Right ventricle myocardium superior (tissue), 1 donor: ENCODE results near the gene USP25. TPM values are rescaled to one million over a fixed set of nuclear protein-coding genes. Genes with fewer than 3 reads are reported as not detected.
A peak's percentile ranks its signal among the peaks of the same experiment; 100 is the strongest.

ENCODE experiments used
- ATAC-seq: fragments of 200-7000 bp; cut with Tn5 transposase; one replicate; pipeline ENCODE4 v1.9.1; 2020; ENCODE audit warnings: mild to moderate bottlenecking; ENCODE audit not compliant: poor library complexity
- DNase-seq: peaks from one replicate; pipeline ENCODE4 v3.0.0-alpha.2; 2020
- intact Hi-C: fragments of 100-400 bp; cut with DNase I; formaldehyde crosslinking; loops from one replicate; pipeline ENCODE4 v1.11.2; 2022
- long read RNA-seq: library from polyadenylated mRNA; unstranded; transcript quantifications from one replicate; pipeline ENCODE4 v2.0.0, GENCODE V29; 2021
- total RNA-seq: library from RNA; stranded (reverse); fragmentation: NEBNext Ultra II Directional; extraction: Animal tissue kit (Norgen Biotek cat#: 25700); gene quantifications from one replicate; pipeline ENCODE4 v1.2.1, GENCODE V29; 2021
- donor health status: DM: no; HTN: yes; CAD: no; lungs with severe emphysema.

Gene USP25
- total RNA-seq: 46.0 TPM
- long read RNA-seq, full-length matches to known transcripts: 39 of 67 reads
- long read RNA-seq, partial matches to known transcripts: 6 of 67 reads
- long read RNA-seq, other reads (novel, unspliced or antisense): 22 of 67 reads

GRCh38 chr21:15729674-15730483 lies at the start of gene USP25:
TSS of gene USP25 (plus strand) at chr21:15729982. CDS start at chr21:15730394, 412 bp downstream.
- ATAC-seq (peak; percentile 98), DNase-seq (peak; percentile 95)
- intact Hi-C loops: loop anchor here (10.0 kb wide), 1 partner anchor 85 kb away; no protein-coding TSS in a partner anchor

GRCh38 chr21:15682186-15682895 lies 47.4 kb upstream of the USP25 start:
- DNase-seq (no peak), ATAC-seq (peak; percentile 43)
- intact Hi-C loops: no loop called here

- DNase-seq: no peak
- ATAC-seq: no peak
- intact Hi-C loops: no loop called here
Observed at GRCh38 chr21:15682977-15683376, 46.8 kb upstream of the USP25 start.

- ATAC-seq (peak; percentile 53), DNase-seq (no peak)
- intact Hi-C loops: no loop called here
Observed at GRCh38 chr21:15686506-15686905, 43.3 kb upstream of the USP25 start.

GRCh38 chr21:15687208-15687607 lies 42.6 kb upstream of the USP25 start:
- ATAC-seq: no peak

GRCh38 chr21:15688016-15688415 lies 41.8 kb upstream of the USP25 start:
- intact Hi-C loops: no loop called here
- ATAC-seq: no peak
- no peak for DNase-seq

More at GRCh38 chr21:15687208-15687607, 42.6 kb upstream of the USP25 start:
- no peak for DNase-seq
- intact Hi-C loops: no loop called here

GRCh38 chr21:15688809-15689208 lies 41.0 kb upstream of the USP25 start:
- DNase-seq: no peak
- intact Hi-C loops: no loop called here
- no peak for ATAC-seq

- no peak for DNase-seq
- no peak for ATAC-seq
- intact Hi-C loops: no loop called here
Observed at GRCh38 chr21:15692711-15693110, 37.1 kb upstream of the USP25 start.

GRCh38 chr21:15695241-15695640 lies 34.5 kb upstream of the USP25 start:
- DNase-seq (no peak), ATAC-seq (no peak)
- intact Hi-C loops: no loop called here

GRCh38 chr21:15701830-15702229 lies 28.0 kb upstream of the USP25 start:
- DNase-seq (no peak), ATAC-seq (no peak)
- intact Hi-C loops: no loop called here

- intact Hi-C loops: no loop called here
- DNase-seq (no peak), ATAC-seq (no peak)
Observed at GRCh38 chr21:15703932-15704331, 25.9 kb upstream of the USP25 start.

GRCh38 chr21:15706696-15707095 lies 23.1 kb upstream of the USP25 start:
- intact Hi-C loops: no loop called here
- ATAC-seq: peak; percentile 75
- no peak for DNase-seq

GRCh38 chr21:15713412-15713811 lies 16.4 kb upstream of the USP25 start:
- DNase-seq (no peak), ATAC-seq (no peak)
- intact Hi-C loops: no loop called here

GRCh38 chr21:15718711-15719110 lies 11.1 kb upstream of the USP25 start:
- ATAC-seq: no peak
- intact Hi-C loops: no loop called here
- no peak for DNase-seq

- ATAC-seq (no peak), DNase-seq (no peak)
- intact Hi-C loops: no loop called here
Observed at GRCh38 chr21:15719976-15720375, 9.8 kb upstream of the USP25 start.

GRCh38 chr21:15722591-15723324 lies 7.0 kb upstream of the USP25 start:
- intact Hi-C loops: no loop called here
- no peak for ATAC-seq
- no peak for DNase-seq

- intact Hi-C loops: no loop called here
- DNase-seq: no peak
- ATAC-seq: no peak
Observed at GRCh38 chr21:15725949-15726348, 3.8 kb upstream of the USP25 start.

- intact Hi-C loops: no loop called here
- no peak for ATAC-seq
- no peak for DNase-seq
Observed at GRCh38 chr21:15728046-15728445, 1.7 kb upstream of the USP25 start.

- intact Hi-C loops: no loop called here
- no peak for DNase-seq
- no peak for ATAC-seq
Observed at GRCh38 chr21:15729346-15729673, 472 bp upstream of the USP25 start.
